Measurements from ENCODE around the gene SYNGAP1. TPM values are rescaled to one million over a fixed set of nuclear protein-coding genes. Genes with fewer than 3 reads are reported as not detected.
A peak's percentile ranks its signal among the peaks of the same experiment; 100 is the strongest.

The SYNGAP1 gene
- total RNA-seq, 2 donors from 2014 or later = 17.7 to 77.0 TPM

GRCh38 chr6:33420491-33421343 is 852 bp downstream of the SYNGAP1 start:
- Mint-ChIP-seq H3K4me1 (ENCODE audit: low read depth in 2 of 2) (peaks cover 68 to 72% of the 10 kb centered on the region in 2 donors), H3K36me3 (peaks cover 10% of the 10 kb centered on the region), H3K27ac (peak overlapping the region; percentile 11 to 100), H3K4me3 (peak overlapping the region; percentile 74), H3K9me3 (no peaks in the 10 kb centered on the region), H3K27me3 (no peaks in the 10 kb centered on the region)
- no peak for DNase-seq (ENCODE audit: low spot score)
- ATAC-seq = no peak

DNA sequence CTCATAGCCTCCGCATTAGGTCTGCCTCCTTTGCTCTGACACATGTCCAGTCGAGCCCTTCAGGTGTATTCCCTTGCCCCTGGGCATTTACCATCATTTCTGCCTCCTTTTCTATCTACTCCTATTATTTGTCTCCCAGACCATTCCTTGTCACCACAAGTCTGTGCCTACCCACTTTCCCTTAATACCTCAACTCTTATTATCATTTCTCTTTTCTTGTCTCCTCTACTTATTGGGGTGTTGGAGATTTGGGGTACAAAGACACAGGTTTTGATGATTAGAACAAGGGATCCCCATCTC is 1.4 kb downstream of the SYNGAP1 start:
- ATAC-seq (no peak), DNase-seq (ENCODE audit: low spot score) (no peak)
- peak overlapping the region; percentile 11 to 100 for H3K27ac Mint-ChIP-seq
- H3K9me3 Mint-ChIP-seq = no peaks in the 10 kb centered on the region
- peaks cover 65 to 70% of the 10 kb centered on the region in 2 donors for H3K4me1 Mint-ChIP-seq (ENCODE audit: low read depth in 2 of 2)
- peak overlapping the region; percentile 74 for H3K4me3 Mint-ChIP-seq
- no peaks in the 10 kb centered on the region for H3K27me3 Mint-ChIP-seq
- H3K36me3 Mint-ChIP-seq = peaks cover 8% of the 10 kb centered on the region

DNA sequence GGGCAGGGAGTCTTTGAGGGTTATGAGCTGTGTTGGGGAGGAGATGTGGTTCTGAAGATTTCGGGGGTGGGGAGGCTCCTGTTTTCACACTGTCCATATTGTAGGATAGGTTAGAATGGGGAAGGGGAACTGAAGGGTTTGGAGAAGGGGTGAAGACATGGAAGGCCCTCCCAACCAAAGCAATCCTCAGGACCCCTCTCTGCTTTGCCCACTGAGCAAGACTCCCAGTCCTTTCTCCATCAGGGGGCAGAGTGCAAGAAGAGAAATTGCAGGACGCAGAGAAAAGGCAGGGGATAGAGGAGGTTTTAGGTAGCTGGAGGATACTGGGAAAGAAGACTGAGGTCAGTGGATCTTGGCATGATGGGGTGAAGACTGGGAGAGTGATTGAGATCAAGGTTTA is 3.9 kb downstream of the SYNGAP1 start:
- Mint-ChIP-seq H3K36me3 (peaks cover 8% of the 10 kb centered on the region), H3K4me3 (peak overlapping the region; percentile 96), H3K27ac (peak overlapping the region; percentile 85 to 94), H3K4me1 (ENCODE audit: low read depth in 2 of 2) (peaks cover 61 to 68% of the 10 kb centered on the region in 2 donors), H3K9me3 (no peaks in the 10 kb centered on the region), H3K27me3 (no peaks in the 10 kb centered on the region)
- DNase-seq (ENCODE audit: low spot score) (no peak), ATAC-seq (no peak)

DNA sequence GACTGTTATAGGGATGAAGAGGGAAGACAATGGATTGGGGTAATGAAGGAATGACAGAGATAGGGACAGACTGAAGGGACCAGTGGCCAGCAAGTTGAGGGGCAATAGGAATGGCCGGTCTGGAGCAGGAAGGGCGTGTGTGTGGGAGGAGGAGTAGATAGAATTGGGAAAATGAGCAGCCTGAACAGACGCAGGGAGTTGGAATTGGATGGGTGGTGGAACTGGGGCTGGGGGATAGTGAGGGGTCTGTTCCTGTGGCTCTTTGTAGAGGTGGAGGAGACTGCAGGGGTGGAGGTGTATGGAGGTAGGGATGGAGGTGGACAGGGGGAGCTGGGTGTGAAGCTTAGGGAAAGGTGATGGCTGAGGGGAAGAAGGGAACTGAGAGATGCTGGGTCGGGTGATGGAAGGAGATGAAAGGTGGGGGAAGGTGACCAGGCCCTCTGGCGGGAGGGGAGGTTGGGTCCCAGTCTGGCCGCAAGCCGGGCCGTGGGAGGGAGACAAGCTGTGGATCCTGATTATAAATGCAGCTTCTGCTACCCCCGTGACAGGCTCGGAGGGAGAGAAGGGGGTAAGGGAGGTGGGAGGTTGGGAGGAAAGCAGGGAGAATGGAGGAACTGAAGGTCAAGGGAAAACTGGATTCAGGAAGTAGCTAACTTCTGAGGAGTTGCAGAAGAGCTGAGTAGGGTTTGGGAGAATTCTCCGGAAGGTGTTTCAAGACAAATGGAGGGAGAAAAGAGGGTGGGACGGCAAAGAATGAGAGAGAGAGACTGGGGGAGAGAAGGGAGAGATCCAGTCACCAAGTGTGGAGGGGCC is 5.2 kb downstream of the SYNGAP1 start:
- Mint-ChIP-seq H3K27ac (peak overlapping the region; percentile 85 to 94), H3K27me3 (no peaks in the 10 kb centered on the region), H3K4me1 (ENCODE audit: low read depth in 2 of 2) (peaks cover 66 to 70% of the 10 kb centered on the region in 2 donors), H3K36me3 (peaks cover 8% of the 10 kb centered on the region), H3K9me3 (no peaks in the 10 kb centered on the region), H3K4me3 (peak overlapping the region; percentile 96)
- ATAC-seq (no peak), DNase-seq (ENCODE audit: low spot score) (no peak)

DNA sequence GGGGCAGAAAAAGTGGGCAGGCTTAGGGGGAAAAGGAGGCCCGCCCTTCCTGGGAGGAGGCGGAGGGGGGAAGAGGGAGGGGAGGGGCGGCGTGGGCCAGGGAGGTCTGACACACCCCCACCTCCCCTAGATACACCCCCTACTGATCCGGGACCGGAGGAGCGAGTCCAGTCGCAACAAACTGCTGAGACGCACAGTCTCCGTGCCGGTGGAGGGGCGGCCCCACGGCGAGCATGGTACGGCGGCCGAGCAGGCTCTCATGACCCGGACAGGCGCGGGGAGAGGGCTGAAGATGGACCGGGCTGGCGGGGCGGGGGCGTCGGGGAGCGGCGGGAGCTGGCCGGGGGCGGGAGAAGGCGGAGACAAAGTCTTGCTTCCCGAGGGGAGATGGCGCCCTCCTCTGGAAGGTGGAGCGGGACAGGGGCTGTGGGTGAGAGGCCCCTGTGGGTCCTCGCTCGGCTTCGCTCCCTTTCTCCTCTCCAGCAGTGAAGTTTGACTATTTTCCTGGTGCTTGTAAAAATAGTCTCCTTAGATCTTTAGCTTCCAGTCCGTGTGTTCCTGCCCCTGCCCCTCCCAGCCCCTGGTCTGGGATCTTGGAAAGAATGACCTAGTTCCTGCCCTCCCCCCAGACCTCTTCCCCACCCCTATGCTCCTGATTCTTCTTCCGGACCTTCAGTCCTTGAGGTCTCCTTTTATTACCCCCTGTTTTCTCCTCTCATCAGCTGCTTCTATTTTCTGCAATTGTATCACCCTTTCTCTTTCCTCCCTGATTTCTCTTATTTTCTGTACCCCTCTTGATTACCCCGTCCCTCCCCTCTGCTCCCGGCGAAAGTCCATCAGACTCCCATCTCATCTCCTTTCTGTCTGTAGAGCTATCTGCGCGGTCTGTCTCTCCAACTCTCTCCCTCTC is 6.1 kb downstream of the SYNGAP1 start:
- Mint-ChIP-seq H3K4me1 (ENCODE audit: low read depth in 2 of 2) (peaks cover 71 to 77% of the 10 kb centered on the region in 2 donors), H3K9me3 (no peaks in the 10 kb centered on the region), H3K27me3 (no peaks in the 10 kb centered on the region), H3K36me3 (peaks cover 8% of the 10 kb centered on the region), H3K4me3 (peak overlapping the region; percentile 96), H3K27ac (peak overlapping the region; percentile 85 to 94)
- ATAC-seq (peak; percentile 81 to 82), DNase-seq (ENCODE audit: low spot score) (peak; percentile 86)

DNA sequence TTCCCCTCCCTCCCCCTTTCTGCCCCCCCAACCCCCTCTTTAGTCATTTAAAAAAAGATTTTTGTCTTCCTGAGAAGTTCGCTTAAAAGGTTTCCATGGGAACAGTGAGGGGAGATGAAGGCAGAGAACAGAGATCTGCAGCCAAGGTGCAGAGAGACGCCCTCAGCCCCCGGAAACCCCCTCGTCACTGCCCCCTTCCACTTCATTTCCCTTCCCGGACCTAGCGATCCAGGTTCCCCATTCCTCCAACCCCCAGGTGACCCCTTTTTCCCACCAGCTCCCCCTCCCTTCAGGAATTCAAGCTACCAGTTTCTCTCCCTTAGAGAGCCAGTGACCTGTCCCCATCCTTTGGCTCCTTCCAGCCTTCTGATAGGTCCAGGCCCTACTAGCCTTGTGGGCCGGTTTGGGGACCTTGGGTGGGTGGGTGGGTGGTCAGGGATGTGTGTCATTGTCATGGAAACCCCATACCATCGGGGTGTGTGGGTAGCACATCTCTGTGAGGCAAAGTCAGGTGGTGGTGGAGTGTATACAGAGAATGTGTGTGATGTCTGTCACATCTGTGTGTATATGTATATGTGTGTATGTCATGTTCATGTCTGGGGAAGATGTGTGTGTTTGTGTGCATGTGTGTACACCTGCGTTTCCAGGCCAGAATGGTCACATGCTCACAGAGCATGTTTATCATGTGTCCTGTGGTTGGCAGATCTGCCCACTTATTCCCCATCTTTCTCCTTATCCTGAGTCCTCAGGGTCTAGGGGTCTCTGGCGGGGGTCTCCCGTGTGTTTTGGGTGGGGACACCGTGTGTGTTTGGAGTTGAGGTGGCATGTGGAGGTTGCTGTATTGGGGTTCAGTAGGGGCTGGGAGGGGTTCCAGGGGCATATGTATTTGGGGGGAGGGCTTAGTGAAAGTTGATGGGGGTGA is 7.0 kb downstream of the SYNGAP1 start:
- peak overlapping the region; percentile 96 for H3K4me3 Mint-ChIP-seq
- ATAC-seq (no peak), DNase-seq (ENCODE audit: low spot score) (no peak)
- H3K27me3 Mint-ChIP-seq = no peaks in the 10 kb centered on the region
- H3K4me1 Mint-ChIP-seq (ENCODE audit: low read depth in 2 of 2) = peaks cover 68 to 73% of the 10 kb centered on the region in 2 donors
- peaks cover 8% of the 10 kb centered on the region for H3K36me3 Mint-ChIP-seq
- peak overlapping the region; percentile 85 to 94 for H3K27ac Mint-ChIP-seq
- H3K9me3 Mint-ChIP-seq = no peaks in the 10 kb centered on the region

DNA sequence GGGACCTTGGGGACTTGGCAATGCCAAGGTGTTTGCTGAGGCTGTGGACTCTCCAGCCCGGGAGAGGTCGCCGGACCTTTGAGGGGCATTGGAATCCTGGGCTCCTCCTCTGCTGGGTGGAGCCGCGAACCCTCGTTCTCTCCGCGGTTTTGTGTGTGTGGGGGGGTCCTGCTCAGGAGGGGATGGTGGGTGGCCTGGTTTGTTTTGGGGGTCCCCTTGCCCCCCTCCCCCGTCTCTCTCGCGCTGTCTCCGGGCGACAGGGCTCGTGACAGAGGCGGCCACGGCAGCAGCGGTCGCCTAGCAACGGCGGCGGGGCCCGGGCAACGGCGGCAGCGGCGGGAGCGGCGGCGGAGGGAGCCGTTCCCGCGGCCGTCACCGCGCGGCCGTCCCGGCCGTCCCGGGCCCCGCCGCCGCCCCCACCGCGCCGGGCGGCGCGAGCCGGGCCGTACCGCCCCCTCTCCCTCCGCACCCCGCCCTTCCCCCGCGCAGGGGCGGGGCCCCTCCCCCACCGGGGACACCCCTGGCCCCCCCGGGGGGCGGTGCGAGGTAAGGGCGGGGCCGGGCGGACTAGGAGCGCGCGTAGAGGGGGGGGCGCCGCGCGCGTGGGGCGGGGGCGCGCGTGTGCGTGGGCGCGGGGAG is 7.8 kb downstream of the SYNGAP1 start:
- Mint-ChIP-seq H3K4me1 (ENCODE audit: low read depth in 2 of 2) (peaks cover 76 to 81% of the 10 kb centered on the region in 2 donors), H3K27ac (peak overlapping the region; percentile 85 to 94), H3K9me3 (no peaks in the 10 kb centered on the region), H3K36me3 (peaks cover 8% of the 10 kb centered on the region), H3K4me3 (peak overlapping the region; percentile 96), H3K27me3 (no peaks in the 10 kb centered on the region)
- peak; percentile 71 for DNase-seq (ENCODE audit: low spot score)
- peak; percentile 27 to 60 for ATAC-seq

DNA sequence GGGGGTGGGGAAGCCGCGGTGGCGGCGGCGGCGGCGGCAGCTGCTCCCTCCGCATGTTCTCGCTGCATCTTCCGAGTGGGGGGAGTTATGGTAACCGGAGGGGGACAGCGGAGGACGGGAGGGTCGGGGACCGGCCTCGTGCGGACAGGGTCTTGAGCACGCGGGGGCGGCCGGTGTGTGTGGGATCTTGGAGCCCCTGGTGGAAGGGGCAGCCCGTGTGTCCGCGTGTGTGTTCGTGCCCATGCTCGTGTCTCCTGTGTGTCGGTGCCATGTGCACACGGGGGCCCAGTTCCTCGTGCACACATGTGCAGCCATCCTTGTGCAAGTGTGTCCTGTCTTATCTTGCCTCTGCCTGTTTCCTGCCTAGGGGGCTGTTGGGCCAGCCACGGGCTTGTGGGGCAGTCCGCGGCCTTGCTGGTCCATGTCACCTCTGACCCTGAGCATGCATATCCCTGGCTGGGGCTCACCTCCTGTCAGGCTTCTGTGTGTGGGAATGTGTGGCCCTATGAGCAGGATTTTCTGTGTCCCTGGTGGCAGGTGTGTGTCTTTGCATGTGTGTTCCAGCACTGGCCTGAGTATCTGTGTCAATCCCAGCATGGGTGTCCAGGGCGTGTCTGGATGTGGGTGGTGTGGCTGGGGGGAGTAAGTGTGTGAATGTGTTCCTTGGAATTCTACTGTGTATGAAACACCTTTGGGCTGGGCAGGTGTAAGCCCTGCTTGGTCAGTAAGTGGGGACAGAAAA is 8.5 kb downstream of the SYNGAP1 start:
- H3K4me1 Mint-ChIP-seq (ENCODE audit: low read depth in 2 of 2) = peaks cover 76 to 83% of the 10 kb centered on the region in 2 donors
- H3K9me3 Mint-ChIP-seq = no peaks in the 10 kb centered on the region
- ATAC-seq (no peak), DNase-seq (ENCODE audit: low spot score) (no peak)
- H3K27ac Mint-ChIP-seq = peak overlapping the region; percentile 81 to 89
- H3K36me3 Mint-ChIP-seq = peaks cover 8% of the 10 kb centered on the region
- H3K4me3 Mint-ChIP-seq = peak overlapping the region; percentile 94
- no peaks in the 10 kb centered on the region for H3K27me3 Mint-ChIP-seq

- no peaks in the 10 kb centered on the region for H3K9me3 Mint-ChIP-seq
- H3K27me3 Mint-ChIP-seq = no peaks in the 10 kb centered on the region
- DNase-seq (ENCODE audit: low spot score) (no peak), ATAC-seq (no peak)
- peak overlapping the region; percentile 81 to 89 for H3K27ac Mint-ChIP-seq
- peaks cover 5% of the 10 kb centered on the region for H3K36me3 Mint-ChIP-seq
- peaks cover 74 to 81% of the 10 kb centered on the region in 2 donors for H3K4me1 Mint-ChIP-seq (ENCODE audit: low read depth in 2 of 2)
- peak overlapping the region; percentile 94 for H3K4me3 Mint-ChIP-seq
Measured at GRCh38 chr6:33428966-33429749, 9.3 kb downstream of the SYNGAP1 start.

GRCh38 chr6:33429750-33430052 is 9.8 kb downstream of the SYNGAP1 start:
- Mint-ChIP-seq H3K27ac (peak overlapping the region; percentile 81 to 89), H3K9me3 (no peaks in the 10 kb centered on the region), H3K36me3 (no peaks in the 10 kb centered on the region), H3K4me1 (ENCODE audit: low read depth in 2 of 2) (peaks cover 70 to 76% of the 10 kb centered on the region in 2 donors), H3K4me3 (peak overlapping the region; percentile 94), H3K27me3 (no peaks in the 10 kb centered on the region)
- ATAC-seq (no peak), DNase-seq (ENCODE audit: low spot score) (no peak)

GRCh38 chr6:33430334-33430733 is 10.5 kb downstream of the SYNGAP1 start:
- Mint-ChIP-seq H3K9me3 (no peaks in the 10 kb centered on the region), H3K27ac (peak overlapping the region; percentile 81 to 89), H3K27me3 (no peaks in the 10 kb centered on the region), H3K4me3 (peak overlapping the region; percentile 94), H3K36me3 (no peaks in the 10 kb centered on the region), H3K4me1 (ENCODE audit: low read depth in 2 of 2) (peaks cover 63 to 70% of the 10 kb centered on the region in 2 donors)
- no peak for ATAC-seq
- no peak for DNase-seq (ENCODE audit: low spot score)

All from natural killer cell treated with Interleukin-12 subunit alpha and Interleukin-12 subunit beta and Interleukin-15 and Interleukin-18, amount 100 ng/mL, for 72 hours (primary cell).